Keratinocyte (primary cell): ENCODE results near the gene PRAMEF33.
"Not testable (repeated sequence)": the region's sequence is repeated elsewhere in the genome, so short reads cannot be mapped to it uniquely, and the experiment has no call there.

Experiments
- EZH2 ChIP-seq: IDR thresholded peaks from one replicate; pipeline ENCODE4 v1.6.1; 2012; ENCODE audit warnings: inconsistent platforms, mild to moderate bottlenecking, low read length, moderate library complexity
- TF ChIP-seq, protein P1 (sequence below), 3 experiments: IDR thresholded peaks in 1 of 3; conservative IDR thresholded peaks in 1 of 3; optimal IDR thresholded peaks in 1 of 3; 2 replicates in 2 of 3; 3 replicates in 1 of 3; pipeline versions ENCODE3 to v1.5.1; 2011; ENCODE audit warnings: low read length in 3 of 3, mild to moderate bottlenecking in 3 of 3, moderate library complexity in 2 of 3, control low read depth in 1 of 3, inconsistent platforms in 1 of 3; ENCODE audit not compliant: insufficient read depth in 2 of 3; ENCODE audit errors: extremely low read depth in 1 of 3

DNA sequence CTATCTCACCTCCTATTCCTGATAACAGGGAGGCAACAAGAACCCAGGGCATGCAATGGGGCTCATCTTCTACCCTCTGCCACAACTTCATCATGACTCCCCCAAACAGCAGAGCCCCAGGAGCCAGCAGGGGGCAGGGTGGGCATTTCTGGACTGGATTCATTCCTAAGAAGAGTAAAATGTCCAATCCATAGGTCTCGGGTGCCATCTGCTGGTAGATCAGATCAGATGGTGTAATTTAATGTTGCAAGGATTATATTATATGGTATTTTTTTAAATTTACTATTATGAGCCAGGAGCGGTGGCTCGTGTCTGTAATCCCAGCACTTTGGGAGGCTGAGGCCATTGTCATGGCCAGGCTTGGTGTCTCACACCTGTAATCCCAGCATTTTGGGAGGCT lies 38.2 kb upstream of the PRAMEF33 start:
- TF ChIP-seq, protein P1, sequence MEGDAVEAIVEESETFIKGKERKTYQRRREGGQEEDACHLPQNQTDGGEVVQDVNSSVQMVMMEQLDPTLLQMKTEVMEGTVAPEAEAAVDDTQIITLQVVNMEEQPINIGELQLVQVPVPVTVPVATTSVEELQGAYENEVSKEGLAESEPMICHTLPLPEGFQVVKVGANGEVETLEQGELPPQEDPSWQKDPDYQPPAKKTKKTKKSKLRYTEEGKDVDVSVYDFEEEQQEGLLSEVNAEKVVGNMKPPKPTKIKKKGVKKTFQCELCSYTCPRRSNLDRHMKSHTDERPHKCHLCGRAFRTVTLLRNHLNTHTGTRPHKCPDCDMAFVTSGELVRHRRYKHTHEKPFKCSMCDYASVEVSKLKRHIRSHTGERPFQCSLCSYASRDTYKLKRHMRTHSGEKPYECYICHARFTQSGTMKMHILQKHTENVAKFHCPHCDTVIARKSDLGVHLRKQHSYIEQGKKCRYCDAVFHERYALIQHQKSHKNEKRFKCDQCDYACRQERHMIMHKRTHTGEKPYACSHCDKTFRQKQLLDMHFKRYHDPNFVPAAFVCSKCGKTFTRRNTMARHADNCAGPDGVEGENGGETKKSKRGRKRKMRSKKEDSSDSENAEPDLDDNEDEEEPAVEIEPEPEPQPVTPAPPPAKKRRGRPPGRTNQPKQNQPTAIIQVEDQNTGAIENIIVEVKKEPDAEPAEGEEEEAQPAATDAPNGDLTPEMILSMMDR (optimal IDR thresholded peaks at IDR 0.05 in 1 of 3, IDR thresholded peaks at IDR 0.05 in 1 of 3, conservative IDR thresholded peaks at IDR 0.05 in 1 of 3; ENCODE audit: extremely low read depth in 1 of 3, insufficient read depth in 2 of 3, low read length in 3 of 3) = not testable (repeated sequence)
- not testable (repeated sequence) for TF ChIP-seq EZH2
